B cell (primary cell): ENCODE results near the gene MFSD11.

Experiments used
- CTCF ChIP-seq: fragments of 200-600 bp; IDR thresholded peaks from one replicate; pipeline ENCODE4 v1.8.0; 2022; ENCODE audit warnings: antibody characterized with exemption, mild to moderate bottlenecking
- EZH2 ChIP-seq: IDR thresholded peaks from 2 replicates; pipeline ENCODE4 v1.6.1; 2012; ENCODE audit warnings: borderline replicate concordance, low read depth, mild to moderate bottlenecking, moderate library complexity, low read length; ENCODE audit not compliant: insufficient read depth, poor library complexity, severe bottlenecking

GRCh38 chr17:76772842-76773525 is 35.1 kb downstream of the MFSD11 start:
- no peak for TF ChIP-seq CTCF
- TF ChIP-seq EZH2, result no peak
